Measurements from ENCODE around the gene SRSF4.

DNA sequence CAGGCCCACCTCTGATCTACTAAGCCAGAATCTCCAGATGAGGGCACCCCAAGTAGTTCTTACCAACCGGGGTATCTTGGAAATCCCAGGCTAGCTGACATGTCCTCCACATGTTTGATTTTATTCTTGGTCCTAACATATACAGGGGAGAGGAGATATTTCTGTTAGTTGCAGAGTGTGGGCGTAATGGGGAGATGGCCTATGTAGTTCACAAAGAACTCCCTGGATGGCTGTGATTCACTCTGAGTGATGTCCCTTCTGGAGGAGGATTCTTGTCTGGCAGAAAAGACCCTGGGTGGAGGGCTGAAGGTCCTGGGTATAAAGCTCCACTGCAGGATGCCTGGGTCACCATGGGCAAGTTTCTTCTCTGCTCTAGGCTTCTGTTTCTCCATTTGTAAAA is 35.9 kb upstream of the SRSF4 start:
- no peak for TF ChIP-seq POLR2AphosphoS5 (IDR thresholded peaks at IDR 0.05; ENCODE audit: low read depth, low read length)
- no peak for TF ChIP-seq POLR2A (IDR thresholded peaks at IDR 0.05; ENCODE audit: low read depth, low read length)
- TF ChIP-seq TAF1 (IDR thresholded peaks at IDR 0.05; ENCODE audit: borderline replicate concordance, low read depth, low read length) = no peak

All from GM12892 (cell line).